CD4-positive, CD25-positive, alpha-beta regulatory T cell (primary cell): ENCODE data around the gene CCDC73. TPM values are rescaled to one million over a fixed set of nuclear protein-coding genes. Genes with fewer than 3 reads are reported as not detected.
"Not testable (repeated sequence)": the region's sequence is repeated elsewhere in the genome, so short reads cannot be mapped to it uniquely, and the experiment has no call there.

Experiments
- ATAC-seq, 2 donors: fragments of 150-1000 bp; cut with Tn5 transposase; one replicate each; pipeline ENCODE4 v1.10.0; 2021; ENCODE audit warnings: low read depth in 2 of 2, moderate number of reproducible peaks in 2 of 2, moderate library complexity in 1 of 2
- DNase-seq, 3 donors: peaks; one replicate each; pipeline versions ENCODE4 v3.0.0 to v3.0.0-alpha.2; 2012 to 2022; ENCODE audit warnings: mixed read lengths in 1 of 3
- H3K27ac ChIP-seq: one replicate; pipeline ENCODE4 v1.7.0; 2013; ENCODE audit warnings: mild to moderate bottlenecking, low read length; ENCODE audit not compliant: insufficient read depth, poor library complexity, severe bottlenecking
- H3K27me3 ChIP-seq: one replicate; pipeline ENCODE4 v1.7.0; 2013; ENCODE audit warnings: low read length; ENCODE audit not compliant: control insufficient read depth, insufficient read depth
- H3K36me3 ChIP-seq: one replicate; pipeline ENCODE4 v1.7.0; 2013; ENCODE audit warnings: mild to moderate bottlenecking, low read length, moderate library complexity; ENCODE audit not compliant: control insufficient read depth, insufficient read depth
- H3K4me1 ChIP-seq: 2 replicates; pipeline ENCODE4 v1.7.0; 2013; ENCODE audit warnings: mild to moderate bottlenecking, low read length; ENCODE audit not compliant: insufficient read depth, control insufficient read depth, poor library complexity, severe bottlenecking
- H3K4me3 ChIP-seq: one replicate; pipeline ENCODE4 v1.7.0; 2013; ENCODE audit warnings: low read depth, mild to moderate bottlenecking, low read length, moderate library complexity
- H3K9me3 ChIP-seq, 2 experiments: 1 replicate in 1 of 2; 2 replicates in 1 of 2; pipeline ENCODE4 v1.7.0; 2013; ENCODE audit warnings: low read length in 2 of 2, mild to moderate bottlenecking in 1 of 2, moderate library complexity in 1 of 2; ENCODE audit not compliant: control insufficient read depth in 2 of 2
- H3K27ac Mint-ChIP-seq, 3 donors: one replicate each; pipeline ENCODE4 v1.8.0; 2020 to 2022; ENCODE audit warnings: mild to moderate bottlenecking in 3 of 3, mixed read lengths in 3 of 3, moderate library complexity in 2 of 3
- H3K27me3 Mint-ChIP-seq: one replicate; pipeline ENCODE4 v1.8.0; 2022; ENCODE audit warnings: mild to moderate bottlenecking, mixed read lengths
- H3K36me3 Mint-ChIP-seq: one replicate; pipeline ENCODE4 v1.8.0; 2020; ENCODE audit warnings: mixed read lengths
- H3K4me1 Mint-ChIP-seq, 4 donors: one replicate each; pipeline ENCODE4 v1.8.0; 2020 to 2022; ENCODE audit warnings: mixed read lengths in 4 of 4, mild to moderate bottlenecking in 1 of 4
- H3K4me3 Mint-ChIP-seq, 4 donors: one replicate each; pipeline ENCODE4 v1.8.0; 2020 to 2022; ENCODE audit warnings: mild to moderate bottlenecking in 4 of 4, mixed read lengths in 4 of 4, moderate library complexity in 3 of 4
- H3K9me3 Mint-ChIP-seq, 7 donors: one replicate each; pipeline ENCODE4 v1.8.0; 2020 to 2022; ENCODE audit warnings: mixed read lengths in 7 of 7, mild to moderate bottlenecking in 3 of 7, moderate library complexity in 2 of 7
- polyA plus RNA-seq, 4 donors: library from polyadenylated mRNA; unstranded; fragments of 300-500 nt; fragmentation: Illumina TruSeq; gene quantifications; one replicate each; pipeline ENCODE4 v1.2.3, GENCODE V29; 2021
- total RNA-seq: library from RNA; stranded (reverse); gene quantifications from one replicate; pipeline ENCODE4 v1.2.3, GENCODE V29; 2022

CCDC73 gene
- total and polyA plus RNA-seq, 5 donors from 2014 or later = 0.03 TPM; not detected in 4

GRCh38 chr11:32606220-32606619 lies 188.2 kb downstream of the CCDC73 start:
- peaks cover 39% of the 10 kb centered on the region for H3K36me3 ChIP-seq
- Mint-ChIP-seq H3K27me3 (no peaks in the 10 kb centered on the region), H3K4me3 (no peak overlapping the region), H3K4me1 (peaks cover 0 to 3% (median 0%) of the 10 kb centered on the region in 4 donors), H3K9me3 (peaks cover 0 to 8% (median 3%) of the 10 kb centered on the region in 7 donors), H3K27ac (no peak overlapping the region), H3K36me3 (peaks cover 37% of the 10 kb centered on the region)
- no peaks in the 10 kb centered on the region for H3K27me3 ChIP-seq
- H3K27ac ChIP-seq = no peak overlapping the region
- DNase-seq (no peak), ATAC-seq (no peak)
- no peak overlapping the region for H3K4me3 ChIP-seq
- no peaks in the 10 kb centered on the region for H3K9me3 ChIP-seq
- H3K4me1 ChIP-seq = no peaks in the 10 kb centered on the region

GRCh38 chr11:32602657-32603415 lies 191.6 kb downstream of the CCDC73 start:
- H3K36me3 Mint-ChIP-seq = peaks cover 31% of the 10 kb centered on the region
- DNase-seq = no peak
- H3K27me3 Mint-ChIP-seq = no peaks in the 10 kb centered on the region

GRCh38 chr11:32597921-32598320 lies 196.5 kb downstream of the CCDC73 start:
- peaks cover 95% of the 10 kb centered on the region for H3K36me3 ChIP-seq
- Mint-ChIP-seq H3K36me3 (peaks cover 49% of the 10 kb centered on the region), H3K9me3 (no peaks in the 10 kb centered on the region), H3K27ac (peak overlapping the region in 1 of 3 donors; percentile 45), H3K4me3 (no peak overlapping the region), H3K27me3 (no peaks in the 10 kb centered on the region), H3K4me1 (peaks cover 5 to 16% (median 13%) of the 10 kb centered on the region in 4 donors)
- ATAC-seq (no peak), DNase-seq (no peak)
- no peaks in the 10 kb centered on the region for H3K27me3 ChIP-seq
- no peaks in the 10 kb centered on the region for H3K9me3 ChIP-seq
- H3K4me3 ChIP-seq = no peak overlapping the region
- H3K4me1 ChIP-seq = no peaks in the 10 kb centered on the region
- H3K27ac ChIP-seq = no peak overlapping the region

More at GRCh38 chr11:32602657-32603415, 191.6 kb downstream of the CCDC73 start:
- Histone ChIP-seq H3K36me3 (peaks cover 71% of the 10 kb centered on the region), H3K4me3 (no peak overlapping the region), H3K4me1 (no peaks in the 10 kb centered on the region), H3K9me3 (no peaks in the 10 kb centered on the region), H3K27ac (peak overlapping the region; percentile 19), H3K27me3 (no peaks in the 10 kb centered on the region)
- no peak for ATAC-seq
- Mint-ChIP-seq H3K4me3 (no peak overlapping the region), H3K4me1 (peaks cover 0 to 4% (median 3%) of the 10 kb centered on the region in 4 donors), H3K9me3 (peaks cover 0 to 5% (median 0%) of the 10 kb centered on the region in 7 donors), H3K27ac (peak overlapping the region; percentile 1 to 48 (median 16))

- H3K9me3 Mint-ChIP-seq, H3K27me3 Mint-ChIP-seq, H3K4me3 ChIP-seq, H3K9me3 ChIP-seq, H3K4me1 ChIP-seq, H3K27ac Mint-ChIP-seq, H3K27me3 ChIP-seq, DNase-seq, H3K4me3 Mint-ChIP-seq, ATAC-seq: not testable (repeated sequence)
- H3K4me1 Mint-ChIP-seq = peaks cover 12 to 23% (median 17%) of the 10 kb centered on the region in 4 donors
- Histone ChIP-seq H3K27ac (peak overlapping the region; percentile 27), H3K36me3 (peaks cover 96% of the 10 kb centered on the region)
- peaks cover 53% of the 10 kb centered on the region for H3K36me3 Mint-ChIP-seq
Observed at GRCh38 chr11:32596114-32596513, 198.3 kb downstream of the CCDC73 start.

GRCh38 chr11:32594272-32594671 lies 200.2 kb downstream of the CCDC73 start:
- no peak overlapping the region for H3K27ac Mint-ChIP-seq
- H3K36me3 Mint-ChIP-seq = peaks cover 64% of the 10 kb centered on the region
- Histone ChIP-seq H3K4me3 (no peak overlapping the region), H3K4me1 (no peaks in the 10 kb centered on the region), H3K36me3 (peaks cover 97% of the 10 kb centered on the region), H3K27me3 (no peaks in the 10 kb centered on the region), H3K9me3 (no peaks in the 10 kb centered on the region), H3K27ac (no peak overlapping the region)
- no peaks in the 10 kb centered on the region for H3K9me3 Mint-ChIP-seq
- DNase-seq (no peak), ATAC-seq (no peak)
- H3K27me3 Mint-ChIP-seq = no peaks in the 10 kb centered on the region
- H3K4me3 Mint-ChIP-seq = no peak overlapping the region
- H3K4me1 Mint-ChIP-seq = peaks cover 16 to 30% (median 20%) of the 10 kb centered on the region in 4 donors

GRCh38 chr11:32586576-32587190 lies 207.8 kb downstream of the CCDC73 start:
- peak in 1 of 3 donors; percentile 27 for DNase-seq
- H3K4me1 Mint-ChIP-seq = peaks cover 11 to 61% (median 48%) of the 10 kb centered on the region in 4 donors
- Histone ChIP-seq H3K27me3 (no peaks in the 10 kb centered on the region), H3K4me1 (peaks cover 30% of the 10 kb centered on the region), H3K9me3 (no peaks in the 10 kb centered on the region), H3K4me3 (peak overlapping the region; percentile 43), H3K27ac (peak overlapping the region; percentile 28), H3K36me3 (peaks cover 35% of the 10 kb centered on the region)
- no peak for ATAC-seq
- H3K27ac Mint-ChIP-seq = peak overlapping the region; percentile 5 to 76 (median 12)
- peak overlapping the region; percentile 17 to 98 (median 70) for H3K4me3 Mint-ChIP-seq
- no peaks in the 10 kb centered on the region for H3K9me3 Mint-ChIP-seq
- peaks cover 11% of the 10 kb centered on the region for H3K27me3 Mint-ChIP-seq
- peaks cover 23% of the 10 kb centered on the region for H3K36me3 Mint-ChIP-seq

- Histone ChIP-seq H3K27ac (peak overlapping the region; percentile 89), H3K4me3 (peak overlapping the region; percentile 93), H3K27me3 (peaks cover 3% of the 10 kb centered on the region), H3K36me3 (peaks cover 18% of the 10 kb centered on the region), H3K4me1 (peaks cover 30% of the 10 kb centered on the region), H3K9me3 (no peaks in the 10 kb centered on the region)
- no peak for DNase-seq
- H3K4me1 Mint-ChIP-seq = peaks cover 11 to 56% (median 44%) of the 10 kb centered on the region in 4 donors
- H3K27ac Mint-ChIP-seq = peak overlapping the region in 2 of 3 donors; percentile 98 to 99
- ATAC-seq = no peak
- H3K9me3 Mint-ChIP-seq = no peaks in the 10 kb centered on the region
- H3K27me3 Mint-ChIP-seq = peaks cover 11% of the 10 kb centered on the region
- H3K4me3 Mint-ChIP-seq = peak overlapping the region; percentile 93 to 99 (median 98)
- H3K36me3 Mint-ChIP-seq = peaks cover 15% of the 10 kb centered on the region
Observed at GRCh38 chr11:32584921-32585320, 209.5 kb downstream of the CCDC73 start.
